A673 (cell line): Measurements from ENCODE around the gene CYP19A1. TPM values are rescaled to one million over a fixed set of nuclear protein-coding genes. Genes with fewer than 3 reads are reported as not detected.

Experiments
- BruUV-seq: library from RNA; stranded (reverse); fragments of 400-500 nt; replicated peaks from 2 replicates; lab custom pipeline; 2021; lab: Mats Ljungman, UMichigan
- CTCF ChIA-PET: fragments of 300-600 bp; sonication (Branson Sonifier 250); formaldehyde crosslinking; loops from one replicate; lab custom pipeline; 2022; ENCODE audit warnings: antibody characterized with exemption; lab: Charles Lee
- POLR2A ChIA-PET: fragments of 300-600 bp; sonication (Branson Sonifier 250); formaldehyde crosslinking; loops from one replicate; lab custom pipeline; 2022; ENCODE audit warnings: antibody characterized with exemption; ENCODE audit not compliant: low non-redundant PET; lab: Charles Lee
- DNase-seq: peaks from one replicate; pipeline ENCODE4 v3.0.0-alpha.2; 2015; ENCODE audit warnings: low spot score
- H3K27ac ChIP-seq: fragments of 200-600 bp; sonication (generic); 2 replicates; pipeline ENCODE4 v1.5.1; 2016; ENCODE audit warnings: mixed run types, low read depth, mild to moderate bottlenecking, mixed read lengths, antibody characterized with exemption, low read length; ENCODE audit not compliant: poor library complexity, severe bottlenecking
- H3K27me3 ChIP-seq: fragments of 200-600 bp; sonication (generic); replicated peaks from 2 replicates; pipeline ENCODE4 v1.6.1; 2017; ENCODE audit warnings: mixed run types, low read depth, mild to moderate bottlenecking, mixed read lengths, antibody characterized with exemption, low read length; ENCODE audit not compliant: insufficient read depth, poor library complexity
- H3K36me3 ChIP-seq: fragments of 200-600 bp; sonication (generic); 2 replicates; pipeline ENCODE4 v1.6.1; 2016; ENCODE audit warnings: mixed run types, mild to moderate bottlenecking, mixed read lengths, antibody characterized with exemption, low read length; ENCODE audit not compliant: insufficient read depth, poor library complexity, severe bottlenecking
- H3K4me1 ChIP-seq: fragments of 200-600 bp; sonication (generic); 2 replicates; pipeline ENCODE4 v1.6.1; 2017; ENCODE audit warnings: mixed run types, mild to moderate bottlenecking, mixed read lengths, antibody characterized with exemption, low read length; ENCODE audit not compliant: insufficient read depth, poor library complexity, severe bottlenecking
- H3K4me3 ChIP-seq: fragments of 200-600 bp; sonication (generic); 2 replicates; pipeline ENCODE4 v1.5.1; 2016; ENCODE audit warnings: low read depth, mixed run types, mild to moderate bottlenecking, mixed read lengths, low read length; ENCODE audit not compliant: poor library complexity, severe bottlenecking
- H3K9me3 ChIP-seq: fragments of 200-600 bp; sonication (generic); 2 replicates; pipeline ENCODE4 v1.6.1; 2016; ENCODE audit warnings: mixed run types, low read depth, mild to moderate bottlenecking, mixed read lengths, antibody characterized with exemption, low read length; ENCODE audit not compliant: poor library complexity, severe bottlenecking
- EZH2 ChIP-seq: fragments of 200-600 bp; sonication (generic); IDR thresholded peaks from 2 replicates; pipeline ENCODE4 v1.6.1; 2017; ENCODE audit warnings: borderline replicate concordance, low read depth, mild to moderate bottlenecking, mixed read lengths, antibody characterized with exemption, low read length; ENCODE audit not compliant: poor library complexity, severe bottlenecking
- intact Hi-C: fragments of 100-400 bp; cut with micrococcal nuclease; formaldehyde crosslinking; loops from one replicate; pipeline ENCODE4 v1.10.0; 2022; ENCODE audit not compliant: unreplicated experiment
- total RNA-seq: library from RNA; stranded (reverse); gene quantifications from 2 replicates; pipeline ENCODE4 v1.2.3, GENCODE V29; 2021
- TF ChIP-seq, protein P1 (sequence below): fragments of 300-800, 200-600 bp; sonication (generic); conservative IDR thresholded peaks from 2 replicates; pipeline ENCODE4 v1.5.1; 2017; ENCODE audit warnings: low read depth, mild to moderate bottlenecking, antibody characterized with exemption, low read length, moderate library complexity, mixed read lengths

Gene CYP19A1
- total RNA-seq, 1 experiment from 2014 or later, result 0.80 TPM

- TF ChIP-seq EZH2, result no peak
- TF ChIP-seq, protein P1, sequence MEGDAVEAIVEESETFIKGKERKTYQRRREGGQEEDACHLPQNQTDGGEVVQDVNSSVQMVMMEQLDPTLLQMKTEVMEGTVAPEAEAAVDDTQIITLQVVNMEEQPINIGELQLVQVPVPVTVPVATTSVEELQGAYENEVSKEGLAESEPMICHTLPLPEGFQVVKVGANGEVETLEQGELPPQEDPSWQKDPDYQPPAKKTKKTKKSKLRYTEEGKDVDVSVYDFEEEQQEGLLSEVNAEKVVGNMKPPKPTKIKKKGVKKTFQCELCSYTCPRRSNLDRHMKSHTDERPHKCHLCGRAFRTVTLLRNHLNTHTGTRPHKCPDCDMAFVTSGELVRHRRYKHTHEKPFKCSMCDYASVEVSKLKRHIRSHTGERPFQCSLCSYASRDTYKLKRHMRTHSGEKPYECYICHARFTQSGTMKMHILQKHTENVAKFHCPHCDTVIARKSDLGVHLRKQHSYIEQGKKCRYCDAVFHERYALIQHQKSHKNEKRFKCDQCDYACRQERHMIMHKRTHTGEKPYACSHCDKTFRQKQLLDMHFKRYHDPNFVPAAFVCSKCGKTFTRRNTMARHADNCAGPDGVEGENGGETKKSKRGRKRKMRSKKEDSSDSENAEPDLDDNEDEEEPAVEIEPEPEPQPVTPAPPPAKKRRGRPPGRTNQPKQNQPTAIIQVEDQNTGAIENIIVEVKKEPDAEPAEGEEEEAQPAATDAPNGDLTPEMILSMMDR, result no peak
- POLR2A ChIA-PET, result no interaction called here
- Histone ChIP-seq H3K9me3 (no peaks in the 10 kb centered on the region), H3K4me1 (no peaks in the 10 kb centered on the region), H3K27me3 (peaks cover 19% of the 10 kb centered on the region), H3K27ac (no peak overlapping the region), H3K4me3 (no peak overlapping the region), H3K36me3 (no peaks in the 10 kb centered on the region)
- CTCF ChIA-PET, result no interaction called here
- intact Hi-C loops, result no loop called here
- no TSS peak for BruUV-seq
- DNase-seq, result no peak
These were observed 134.6 kb downstream of the CYP19A1 start for GRCh38 chr15:51203797-51204196.

DNA sequence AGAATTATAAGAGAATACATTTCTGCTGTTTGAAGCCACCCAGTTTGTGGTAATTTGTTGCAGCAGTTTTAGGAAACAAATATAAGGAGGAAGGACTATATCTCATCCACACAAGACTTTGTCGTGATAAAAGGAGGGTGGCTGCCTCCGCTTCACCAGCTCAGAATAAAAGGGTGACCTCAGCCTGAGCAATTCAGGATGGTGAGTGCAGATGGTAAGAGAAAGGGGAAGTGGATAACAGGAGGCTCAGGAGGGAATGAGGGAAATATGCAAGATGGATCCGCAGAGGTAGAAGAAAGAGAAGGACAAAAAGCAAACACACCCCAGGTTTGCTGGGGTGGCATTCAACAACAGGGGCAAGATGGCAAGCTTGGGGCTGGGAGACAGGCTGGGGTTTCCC lies 135.6 kb downstream of the CYP19A1 start:
- intact Hi-C loops, result no loop called here
- no peaks in the 10 kb centered on the region for H3K36me3 ChIP-seq
- ChIA-PET CTCF (no interaction called here), POLR2A (no interaction called here)
- no peak overlapping the region for H3K27ac ChIP-seq
- no peaks in the 10 kb centered on the region for H3K9me3 ChIP-seq
- H3K4me1 ChIP-seq, result no peaks in the 10 kb centered on the region
- H3K4me3 ChIP-seq, result no peak overlapping the region
- no TSS peak for BruUV-seq
- peaks cover 19% of the 10 kb centered on the region for H3K27me3 ChIP-seq
- TF ChIP-seq, protein P1, result no peak
- no peak for TF ChIP-seq EZH2
- no peak for DNase-seq

- Histone ChIP-seq H3K9me3 (no peaks in the 10 kb centered on the region), H3K4me3 (no peak overlapping the region), H3K27ac (no peak overlapping the region), H3K36me3 (no peaks in the 10 kb centered on the region), H3K4me1 (no peaks in the 10 kb centered on the region), H3K27me3 (peaks cover 25% of the 10 kb centered on the region)
- ChIA-PET POLR2A (interaction anchor here (0.7 kb wide), 1 partner anchor 9 kb away, joined by 9 read pairs; no protein-coding TSS in a partner anchor), CTCF (no interaction called here)
- intact Hi-C loops, result no loop called here
- TF ChIP-seq, protein P1, result no peak
- no peak for TF ChIP-seq EZH2
- BruUV-seq, result no TSS peak
- no peak for DNase-seq
These were observed 136.8 kb downstream of the CYP19A1 start for GRCh38 chr15:51201581-51201980.
